GM19238 (cell line): ENCODE results near the gene ITGA8.
"Not testable (repeated sequence)": the region's sequence is repeated elsewhere in the genome, so short reads cannot be mapped to it uniquely, and the experiment has no call there.

Experiments used
- DNase-seq: peaks from one replicate; pipeline ENCODE4 v3.0.0; 2011; ENCODE audit warnings: low spot score; ENCODE audit not compliant: insufficient read length

ITGA8 gene

GRCh38 chr10:15690031-15690430 lies 29.7 kb downstream of the ITGA8 start:
- no peak for DNase-seq

- DNase-seq = no peak
Observed at GRCh38 chr10:15684768-15685167, 35.0 kb downstream of the ITGA8 start.

DNA sequence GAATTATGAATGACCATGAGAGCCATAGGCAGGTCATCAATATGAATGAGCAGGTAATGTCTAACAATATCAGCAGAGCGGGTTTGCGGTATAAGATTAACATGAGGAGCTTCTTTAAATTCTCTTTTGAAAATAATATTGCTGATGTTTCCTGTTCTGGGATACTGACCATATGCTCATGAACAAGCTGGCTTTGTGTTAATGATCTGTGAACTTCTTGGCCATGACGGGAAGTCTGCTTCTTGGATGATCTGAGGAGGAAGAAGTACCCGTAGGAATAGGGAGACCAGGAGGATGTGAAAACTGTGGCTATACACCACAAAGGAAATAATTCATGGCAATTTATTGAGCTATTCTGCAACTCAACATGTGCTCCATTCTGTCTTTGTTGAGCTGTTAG lies 38.6 kb downstream of the ITGA8 start:
- no peak for DNase-seq

DNA sequence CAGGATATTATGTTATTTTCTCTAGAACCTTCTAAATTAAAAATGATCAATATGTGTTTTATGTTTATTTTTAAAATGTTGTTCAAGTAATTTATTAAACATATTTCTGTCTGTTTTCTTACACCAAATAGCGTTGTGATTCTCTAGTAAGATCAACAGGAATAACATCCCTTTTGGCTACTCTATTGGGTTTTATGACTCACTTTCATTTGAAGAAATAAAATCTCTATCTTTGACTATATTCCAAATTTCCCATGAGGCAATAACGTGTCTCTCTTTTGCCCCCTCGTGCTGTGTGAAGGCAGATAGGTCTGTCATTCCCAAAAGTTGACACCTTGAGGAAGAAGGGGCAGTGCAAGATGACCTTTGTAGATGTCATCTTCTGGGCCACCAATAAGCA lies 40.9 kb downstream of the ITGA8 start:
- no peak for DNase-seq

DNA sequence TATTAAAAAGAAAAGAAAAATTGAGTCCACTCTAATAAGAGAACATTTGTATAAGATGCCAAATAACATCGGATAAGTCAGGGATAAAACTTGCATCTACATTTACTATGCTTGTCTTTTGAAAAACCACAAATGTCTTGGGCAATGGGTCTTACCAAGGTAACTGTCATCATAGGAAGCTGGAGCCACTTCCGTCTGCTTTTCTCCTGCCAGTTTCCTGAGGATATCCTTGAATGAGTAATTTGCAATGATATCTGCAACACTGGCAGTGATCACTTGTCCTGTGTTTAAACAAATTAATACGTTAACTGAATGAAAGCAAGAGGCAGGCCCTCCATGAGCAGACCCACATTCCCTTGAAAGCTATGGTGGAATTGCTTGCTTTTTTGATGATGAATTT lies 47.3 kb downstream of the ITGA8 start:
- no peak for DNase-seq

GRCh38 chr10:15670880-15671279 lies 48.8 kb downstream of the ITGA8 start:
- DNase-seq = no peak

DNA sequence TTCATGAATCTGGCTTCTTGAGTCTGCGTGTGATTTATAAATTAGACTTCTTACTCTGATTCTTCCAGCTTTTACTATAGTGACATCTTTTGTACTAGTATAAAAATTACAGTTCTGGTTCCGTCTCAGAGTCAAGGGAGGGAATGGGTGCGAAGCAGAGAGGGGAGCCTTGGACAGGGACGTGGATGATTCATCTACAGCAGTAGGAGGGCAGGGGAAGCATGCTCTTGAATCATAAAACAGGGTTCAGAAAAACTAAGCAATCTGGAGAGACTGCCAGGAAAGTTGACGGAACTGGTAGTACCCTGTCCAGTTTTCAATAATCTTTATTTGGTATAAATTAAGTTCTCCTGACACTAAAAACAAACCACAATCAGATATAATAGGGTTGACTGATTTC lies 58.1 kb downstream of the ITGA8 start:
- DNase-seq = no peak

- no peak for DNase-seq
Observed at GRCh38 chr10:15660990-15661389, 58.7 kb downstream of the ITGA8 start.

DNA sequence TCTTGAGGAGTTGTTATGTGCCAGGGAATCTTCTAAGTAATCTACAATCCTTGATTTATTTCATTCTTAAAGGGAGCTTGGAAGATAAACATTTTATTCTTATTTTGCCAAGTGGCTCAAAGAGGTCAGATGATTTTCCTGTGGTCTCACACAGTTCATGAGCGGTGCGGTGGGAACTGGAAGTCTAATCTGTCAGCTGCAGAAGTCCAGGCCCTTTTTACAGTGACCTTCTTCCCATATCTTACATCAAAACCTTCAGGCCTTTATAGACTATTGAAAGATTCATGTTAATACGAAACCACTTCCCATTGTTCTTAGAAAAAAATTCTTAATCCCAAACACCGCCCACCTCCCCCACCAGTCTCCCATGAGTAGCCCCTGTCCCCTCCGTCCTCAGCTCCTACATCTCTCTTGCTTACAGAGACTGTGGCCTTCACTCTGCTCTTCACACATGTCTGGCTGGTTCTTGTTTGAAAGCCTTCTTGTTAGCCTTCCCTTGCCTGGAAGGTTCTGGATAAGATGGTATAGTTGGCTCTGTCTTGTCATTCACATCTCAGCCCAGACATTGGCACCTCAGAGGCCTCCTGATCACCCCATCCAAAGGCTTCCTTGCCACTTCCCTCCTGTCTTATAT lies 61.5 kb downstream of the ITGA8 start:
- no peak for DNase-seq

- DNase-seq = no peak
Observed at GRCh38 chr10:15652757-15653156, 67.0 kb downstream of the ITGA8 start.

GRCh38 chr10:15652117-15652516 lies 67.6 kb downstream of the ITGA8 start:
- no peak for DNase-seq

GRCh38 chr10:15651175-15651574 lies 68.5 kb downstream of the ITGA8 start:
- DNase-seq = no peak

DNA sequence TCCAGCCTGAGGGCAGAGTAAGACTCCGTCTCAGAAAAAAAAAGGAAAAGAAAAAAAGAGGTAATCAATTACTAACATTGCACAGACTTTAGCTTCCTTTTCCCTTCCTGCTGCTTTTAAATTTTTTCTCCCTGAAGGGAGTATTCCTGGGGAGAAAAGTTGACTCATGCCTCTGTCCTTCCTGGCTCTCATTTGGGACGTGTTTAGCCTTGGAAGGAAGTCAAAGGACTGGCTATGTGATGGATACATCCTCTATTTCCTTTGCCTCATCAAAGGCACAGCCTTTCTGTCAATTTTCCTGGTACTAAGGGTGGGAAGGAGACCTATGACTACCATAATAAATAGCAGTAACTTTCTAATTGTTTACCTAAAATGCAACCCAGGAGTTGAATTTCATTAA lies 77.6 kb downstream of the ITGA8 start:
- no peak for DNase-seq

DNA sequence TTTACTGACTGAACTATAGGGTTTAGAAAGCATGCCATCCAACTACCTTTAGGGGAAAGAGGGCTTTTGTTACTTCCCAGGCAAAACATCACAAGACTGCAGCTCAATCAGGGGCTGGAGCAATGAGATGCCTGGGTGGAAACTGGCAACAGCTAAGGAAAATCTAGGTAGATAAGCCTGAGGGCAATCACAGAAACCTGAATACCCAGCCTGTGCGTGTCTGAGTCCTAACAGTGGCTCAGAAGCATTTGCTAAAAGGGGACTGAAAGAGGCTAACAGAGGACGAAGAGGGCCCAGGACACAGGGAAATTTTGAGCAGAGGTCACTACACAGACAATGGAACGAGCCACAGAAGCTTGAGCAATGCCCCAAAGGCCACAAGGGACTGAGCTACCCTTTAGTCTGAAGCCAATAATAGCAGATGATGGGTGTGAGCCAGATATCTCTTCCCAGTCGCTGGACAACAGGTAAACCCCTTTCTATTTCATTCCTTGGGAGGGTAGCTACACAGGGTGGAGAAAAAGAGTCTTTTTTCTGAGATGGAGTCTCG lies 79.1 kb downstream of the ITGA8 start:
- no peak for DNase-seq

DNA sequence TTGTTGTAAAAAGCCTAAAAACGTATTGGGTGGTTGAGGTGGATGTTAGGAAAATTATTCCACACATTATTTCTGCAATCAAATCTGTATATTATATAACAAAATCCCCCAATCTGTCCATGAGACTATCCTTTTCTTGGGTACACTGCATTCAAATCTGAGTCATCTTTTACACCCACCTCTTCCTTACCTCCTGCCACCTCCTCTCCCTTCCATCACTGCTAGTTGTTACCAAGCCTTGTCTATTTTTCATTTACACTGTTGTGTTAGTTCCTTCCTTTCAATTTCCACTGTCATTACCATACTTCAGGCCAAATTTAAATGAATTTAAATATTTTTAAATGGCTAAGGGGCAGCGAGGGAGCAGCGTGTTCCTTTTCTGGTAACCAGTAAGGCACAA lies 83.3 kb downstream of the ITGA8 start:
- no peak for DNase-seq

GRCh38 chr10:15632456-15633091 lies 87.1 kb downstream of the ITGA8 start:
- no peak for DNase-seq

DNA sequence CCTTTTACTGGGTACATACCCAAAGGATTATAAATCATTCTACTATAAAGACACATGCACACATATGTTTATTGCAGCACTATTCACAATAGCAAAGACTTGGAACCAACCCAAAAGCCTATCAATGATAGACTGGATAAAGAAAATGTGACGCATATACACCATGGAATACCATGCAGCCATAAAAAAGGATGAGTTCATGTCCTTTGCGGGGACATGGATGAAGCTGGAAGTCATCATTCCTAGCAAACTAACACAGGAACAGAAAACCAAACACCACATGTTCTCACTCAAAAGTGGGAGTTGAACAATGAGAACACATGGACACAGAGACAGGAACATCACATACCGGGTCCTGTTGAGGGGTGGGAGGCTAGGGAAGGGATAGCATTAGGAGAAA lies 88.5 kb downstream of the ITGA8 start:
- not testable (repeated sequence) for DNase-seq

GRCh38 chr10:15630353-15630752 lies 89.4 kb downstream of the ITGA8 start:
- DNase-seq = no peak

- DNase-seq = no peak
Observed at GRCh38 chr10:15627617-15628196, 92.0 kb downstream of the ITGA8 start.

GRCh38 chr10:15626937-15627336 lies 92.8 kb downstream of the ITGA8 start:
- DNase-seq = no peak

DNA sequence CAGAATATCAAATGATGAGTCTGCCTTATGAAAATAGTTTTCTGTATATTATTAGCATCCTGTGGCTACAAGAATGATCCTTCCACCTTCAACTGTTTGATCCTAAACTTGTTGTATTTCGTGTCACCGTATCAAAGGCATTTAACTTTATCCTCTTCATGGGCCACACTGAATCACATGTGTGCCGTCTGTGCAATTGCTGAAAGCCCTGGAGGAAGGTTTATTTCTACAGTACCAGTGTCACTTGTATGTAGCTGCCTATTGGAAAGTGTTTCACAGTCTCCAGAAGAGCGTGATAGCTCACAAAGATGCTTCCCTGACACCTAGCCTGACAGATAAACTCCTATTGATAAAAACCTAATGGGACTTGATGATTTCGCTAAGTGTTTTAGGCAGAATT lies 94.5 kb downstream of the ITGA8 start:
- DNase-seq = no peak

- DNase-seq = no peak
Observed at GRCh38 chr10:15624401-15625196, 95.1 kb downstream of the ITGA8 start.
